AG08395 (cell line): ENCODE data around the gene LHX8.
"Not testable (repeated sequence)": the region's sequence is repeated elsewhere in the genome, so short reads cannot be mapped to it uniquely, and the experiment has no call there.

ENCODE experiments used
- DNase-seq: peaks from one replicate; pipeline ENCODE4 v3.0.0; 2012; ENCODE audit warnings: mixed read lengths, low spot score

Gene LHX8

DNA sequence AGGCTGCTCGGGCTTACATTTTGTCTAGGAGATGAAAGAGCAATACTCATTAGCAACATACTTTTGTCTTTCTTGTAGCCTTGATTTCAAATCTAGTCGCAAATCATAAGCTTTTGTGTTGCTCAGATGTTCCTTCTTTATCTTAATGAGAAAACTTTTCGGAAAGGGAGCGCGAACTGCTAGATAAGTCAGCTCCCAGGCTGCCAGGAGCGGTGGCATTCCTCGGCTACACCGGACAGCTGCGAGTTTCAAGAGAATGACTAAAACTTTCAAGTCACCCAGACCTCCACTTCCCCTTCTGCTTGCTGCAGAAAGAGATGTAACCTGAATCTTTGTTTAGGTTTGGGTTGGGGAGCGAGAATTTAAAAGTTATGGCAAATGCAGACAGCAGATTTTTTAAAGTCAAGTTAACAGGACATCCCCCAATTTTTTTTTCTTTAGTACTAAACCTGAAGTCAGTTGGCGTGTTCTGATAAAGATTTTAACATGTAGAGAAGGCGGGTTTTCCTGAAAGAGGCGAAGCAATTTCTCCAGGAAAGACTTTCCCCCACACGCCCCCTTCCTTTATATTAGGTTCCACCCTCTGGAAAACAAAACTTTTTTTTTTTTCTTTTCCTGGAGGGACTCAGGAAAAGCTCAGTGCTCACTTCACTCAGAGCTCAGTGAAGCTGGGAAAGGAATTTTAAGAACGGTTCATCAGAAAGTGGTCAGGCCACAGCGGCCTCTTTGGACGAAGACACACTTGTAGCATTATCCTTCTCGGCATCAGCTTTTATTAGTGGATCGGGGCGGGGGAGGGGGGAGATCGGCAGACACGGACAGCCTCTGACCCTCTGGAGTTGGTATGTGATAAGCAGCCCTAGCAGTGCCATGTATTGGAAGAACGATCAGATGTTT lies at the start of gene LHX8:
Gene LHX8, plus strand, starts transcription at position 639 of the 897 bp plus-strand sequence. CDS start 2,227 bp downstream, outside the sequence.
- no peak for DNase-seq

DNA sequence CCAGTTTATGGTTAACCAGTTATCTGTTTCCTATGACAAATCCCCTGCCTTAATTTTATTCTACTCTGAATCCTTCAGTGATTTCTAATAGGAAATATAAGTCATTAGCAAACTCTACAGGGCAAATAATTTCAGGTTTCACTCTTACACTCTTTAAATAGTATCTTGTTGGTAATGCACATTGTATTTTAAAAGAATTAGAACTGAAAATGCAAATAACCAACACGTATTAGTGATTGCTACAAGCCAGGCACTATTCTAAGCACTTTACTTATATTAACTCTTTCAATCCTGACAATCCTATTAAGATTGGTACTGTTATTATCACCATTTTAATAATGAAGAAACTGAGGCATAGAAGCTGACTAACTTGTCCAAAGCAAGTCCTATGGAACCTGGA lies 48.3 kb upstream of the LHX8 start:
- DNase-seq, result no peak

GRCh38 chr1:75087278-75087677 lies 46.9 kb upstream of the LHX8 start:
- DNase-seq, result no peak

DNA sequence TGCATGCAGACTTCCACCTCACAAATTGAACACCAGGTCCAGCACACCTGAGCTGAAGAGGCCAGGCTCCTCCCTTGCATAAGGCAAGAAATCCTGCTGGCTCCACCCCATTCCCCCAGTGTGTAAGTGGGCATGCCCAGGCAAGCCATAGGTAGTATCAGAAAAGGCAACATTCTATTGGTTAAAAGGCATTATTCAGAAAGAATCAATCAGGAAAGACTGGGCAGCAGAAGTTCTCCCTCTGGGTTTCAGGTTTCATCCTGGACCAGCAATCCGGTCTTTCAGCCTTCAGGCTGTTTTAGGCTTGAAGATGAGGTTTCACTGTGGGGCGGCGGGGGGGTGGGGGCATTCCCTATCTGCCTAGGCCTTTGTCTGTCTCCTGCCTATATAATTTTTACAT lies 42.0 kb upstream of the LHX8 start:
- DNase-seq, result no peak

- no peak for DNase-seq
Measured at GRCh38 chr1:75097654-75098053, 36.5 kb upstream of the LHX8 start.

DNA sequence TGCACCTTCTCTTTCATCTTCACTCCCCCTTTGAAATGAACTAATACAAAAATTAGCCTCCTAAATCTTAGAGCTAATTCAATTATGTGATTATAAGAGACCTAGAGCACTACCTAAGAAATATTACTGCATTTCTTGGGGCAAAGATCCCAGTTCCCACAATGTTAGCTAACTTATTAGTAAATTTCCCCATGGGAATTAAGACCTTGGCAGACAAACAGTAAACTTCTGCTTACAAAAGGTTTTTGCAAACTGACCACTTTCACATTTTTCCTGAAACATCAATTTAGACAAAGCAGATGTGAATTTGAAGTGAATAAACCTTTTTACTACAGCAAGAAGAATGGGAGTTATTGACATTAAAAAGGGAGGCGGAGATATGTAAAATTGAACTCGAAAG lies 34.6 kb upstream of the LHX8 start:
- DNase-seq, result no peak

DNA sequence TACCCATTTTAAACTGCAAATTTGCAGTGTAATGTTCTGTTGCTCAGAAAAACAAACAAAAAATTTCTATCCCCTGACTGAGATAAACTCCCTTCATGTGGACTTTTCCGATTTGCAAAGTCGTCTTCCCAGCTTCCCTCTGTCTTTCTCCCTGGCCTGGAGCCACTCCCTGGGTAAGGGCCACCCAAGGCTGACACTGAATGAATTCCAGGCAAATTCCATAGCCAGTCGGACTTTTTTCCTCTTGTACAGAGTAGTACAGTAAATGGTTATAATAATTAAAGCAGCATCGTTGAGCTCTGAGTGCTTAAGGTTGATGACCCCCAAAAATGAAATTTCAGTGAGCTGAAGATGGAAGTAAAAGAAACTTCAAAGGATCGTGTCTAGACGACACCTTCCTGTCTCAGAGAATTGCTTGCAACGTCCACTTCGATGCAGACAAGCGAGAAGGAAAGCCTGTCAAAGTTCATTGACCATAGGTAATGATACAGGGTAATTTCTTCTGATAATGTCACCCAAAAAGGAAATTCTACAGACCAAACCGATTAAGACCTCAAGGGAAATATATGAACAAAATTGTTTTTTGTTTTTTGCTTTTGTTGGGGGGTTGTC lies 33.6 kb upstream of the LHX8 start:
- no peak for DNase-seq

DNA sequence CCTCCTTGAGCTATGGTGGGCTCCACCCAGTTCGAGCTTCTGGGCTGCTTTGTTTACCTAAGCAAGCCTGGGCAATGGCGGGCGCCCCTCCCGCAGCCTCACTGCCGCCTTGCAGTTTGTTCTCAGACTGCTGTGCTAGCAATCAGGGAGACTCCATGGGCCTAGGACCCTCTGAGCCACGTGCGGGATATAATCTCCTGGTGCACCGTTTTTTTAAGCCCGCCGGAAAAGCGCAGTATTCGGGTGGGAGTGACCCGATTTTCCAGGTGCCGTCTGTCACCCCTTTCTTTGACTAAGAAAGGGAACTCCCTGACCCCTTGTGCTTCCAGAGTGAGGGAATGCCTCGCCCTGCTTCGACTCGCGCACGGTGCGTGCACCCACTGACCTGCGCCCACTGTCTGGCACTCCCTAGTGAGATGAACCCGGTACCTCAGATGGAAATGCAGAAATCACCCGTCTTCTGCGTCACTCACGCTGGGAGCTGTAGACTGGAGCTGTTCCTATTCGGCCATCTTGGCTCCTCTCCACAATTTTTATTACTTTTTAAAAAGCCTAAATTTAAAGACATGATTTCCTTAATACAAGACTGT lies 21.7 kb upstream of the LHX8 start:
- DNase-seq, result not testable (repeated sequence)

DNA sequence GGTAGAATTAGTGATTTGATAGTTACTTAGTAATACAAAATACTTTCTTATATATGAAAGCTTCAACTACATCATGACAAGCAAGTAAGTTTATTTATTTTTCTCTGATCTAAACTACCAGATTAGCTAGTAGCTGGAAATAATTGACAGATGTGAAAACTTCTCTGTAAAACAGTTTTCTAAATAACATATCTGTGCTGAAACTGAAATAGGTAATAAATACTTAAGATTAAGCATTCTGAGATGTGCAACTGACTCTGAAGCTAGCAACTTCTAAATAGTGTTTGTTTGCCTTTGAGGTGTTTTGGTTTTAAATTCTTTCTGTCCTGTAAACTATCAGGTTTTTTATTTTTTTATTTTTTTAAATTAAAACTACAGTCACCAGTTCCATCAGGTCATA lies 18.5 kb upstream of the LHX8 start:
- no peak for DNase-seq

DNA sequence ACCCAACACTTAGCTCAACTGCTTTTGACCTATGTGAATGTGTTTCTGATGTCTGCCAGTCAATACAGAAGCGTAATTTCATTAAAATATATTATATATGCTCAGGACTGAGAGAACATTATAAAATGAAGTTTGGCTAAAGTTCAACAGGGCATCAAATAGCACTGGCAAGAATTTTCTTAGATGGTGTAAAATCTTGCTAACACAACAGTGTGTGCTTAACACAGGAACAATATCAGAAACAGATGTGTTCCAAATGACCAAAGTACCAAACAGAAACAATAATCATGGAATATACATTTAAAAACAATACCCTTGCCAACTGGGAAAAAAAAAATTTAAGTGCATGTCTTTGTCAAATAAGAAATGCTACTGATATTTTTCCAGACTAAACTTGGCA lies 10.4 kb upstream of the LHX8 start:
- no peak for DNase-seq

- no peak for DNase-seq
Measured at GRCh38 chr1:75124510-75124909, 9.7 kb upstream of the LHX8 start.

GRCh38 chr1:75125161-75125726 lies 8.9 kb upstream of the LHX8 start:
- no peak for DNase-seq

- DNase-seq, result no peak
Measured at GRCh38 chr1:75126611-75127101, 7.5 kb upstream of the LHX8 start.

DNA sequence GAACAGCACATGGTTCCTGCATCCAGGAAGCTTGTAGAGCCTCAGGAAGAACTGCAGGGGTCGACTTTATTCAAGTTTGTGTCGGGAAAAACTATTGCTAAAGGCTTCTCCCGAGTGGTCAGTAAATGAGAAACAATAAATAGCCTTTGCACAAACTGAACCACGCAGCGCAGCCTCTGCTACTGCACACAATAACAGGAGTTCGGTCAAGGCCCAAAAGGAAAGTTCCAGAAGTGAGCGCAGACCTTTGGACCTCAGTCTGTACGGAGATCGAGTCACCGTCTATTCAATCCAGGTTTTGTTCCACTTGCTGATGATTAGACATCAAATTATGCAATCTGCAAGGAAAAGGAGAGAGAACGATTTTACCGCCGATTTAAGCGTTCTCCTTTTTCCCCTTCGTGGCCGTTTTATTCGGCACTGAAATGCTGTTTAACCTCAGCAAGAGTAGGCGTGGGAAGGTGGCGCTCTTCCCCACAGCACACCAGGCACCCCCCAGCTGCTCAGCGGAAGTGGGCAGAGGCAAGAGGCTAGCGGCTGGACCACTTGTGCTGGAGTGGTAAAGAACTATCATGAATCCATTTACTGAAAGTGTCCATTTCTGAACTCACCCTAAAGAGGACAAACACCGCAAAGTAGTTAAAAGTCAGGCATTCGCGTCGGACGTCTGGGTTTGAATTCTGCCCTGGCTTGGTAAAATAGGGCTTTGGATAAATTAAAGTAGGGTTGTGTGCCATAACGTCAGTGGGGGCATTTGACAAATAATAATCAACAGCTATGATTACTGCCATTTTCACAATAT lies 6.1 kb upstream of the LHX8 start:
- no peak for DNase-seq

DNA sequence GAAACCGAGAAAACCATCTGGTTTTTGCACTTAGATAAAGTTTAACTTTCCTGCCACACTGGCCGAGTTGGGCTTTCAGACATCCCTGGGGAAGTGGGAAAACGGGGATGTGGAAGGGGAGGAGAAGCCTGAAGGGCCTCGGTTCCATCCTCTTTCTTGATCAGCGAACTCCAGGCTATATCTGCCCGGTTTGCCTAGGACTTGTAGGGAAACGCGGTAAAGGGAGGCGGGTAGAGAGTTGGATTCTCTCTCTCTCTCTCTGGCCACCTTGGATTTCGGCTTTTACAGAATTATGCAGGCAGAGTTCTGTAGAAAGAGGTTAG lies 4.6 kb upstream of the LHX8 start:
- DNase-seq, result no peak

- DNase-seq, result no peak
Measured at GRCh38 chr1:75129983-75130789, 4.0 kb upstream of the LHX8 start.

DNA sequence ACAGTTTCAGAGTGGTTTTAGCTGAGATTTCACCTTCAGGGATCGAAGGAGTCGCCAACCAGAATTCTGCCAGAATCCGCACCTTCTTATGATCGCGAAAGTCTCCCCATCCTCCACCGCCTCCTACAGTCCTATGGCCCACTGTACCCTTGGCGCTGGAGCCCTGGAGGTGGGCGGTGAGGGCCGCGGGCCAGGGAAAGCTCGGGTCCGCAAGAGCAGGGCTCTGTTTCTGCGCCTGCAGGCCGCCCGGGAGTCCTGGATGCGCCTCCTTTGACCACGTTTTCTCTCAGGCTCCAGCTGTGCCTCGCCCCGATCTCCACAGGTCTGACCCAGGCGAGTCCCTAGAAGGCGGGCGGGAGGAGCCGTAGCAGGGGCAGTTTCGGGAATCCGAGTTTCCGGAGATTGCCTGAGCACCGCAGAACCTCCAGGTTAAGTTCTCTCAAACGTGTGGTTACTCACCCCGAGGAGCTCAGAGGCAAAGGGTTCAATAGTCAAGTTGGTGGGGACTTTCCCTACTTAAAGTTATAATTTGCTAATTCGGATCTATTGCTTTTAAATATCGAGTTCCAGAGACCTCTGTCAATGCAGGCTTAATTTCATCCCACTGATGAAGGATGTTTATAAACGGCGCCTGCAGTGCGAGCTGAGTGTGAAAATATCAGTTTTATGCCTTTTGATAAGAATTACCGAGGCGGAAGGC lies 3.2 kb upstream of the LHX8 start:
- no peak for DNase-seq

- DNase-seq, result no peak
Measured at GRCh38 chr1:75131565-75132241, 2.5 kb upstream of the LHX8 start.

GRCh38 chr1:75132242-75132811 lies 1.9 kb upstream of the LHX8 start:
- DNase-seq, result no peak
